SK-N-SH treated with all-trans-retinoic acid at 6 μM for 48 hours (cell line): ENCODE measurements around the gene XPO6.

Source experiments
- ATAC-seq: fragments of 200-7000 bp; cut with Tn5 transposase; 3 replicates; pipeline ENCODE4 v1.9.1; 2020; ENCODE audit warnings: mild to moderate bottlenecking, moderate library complexity
- ARNTL ChIP-seq: fragments of 450-650 bp; formaldehyde crosslinking; IDR thresholded peaks from 2 replicates; pipeline ENCODE4 v1.5.0; 2020; ENCODE audit warnings: low read depth, mild to moderate bottlenecking, moderate library complexity, borderline replicate concordance
- BACH2 ChIP-seq: fragments of 250-450 bp; sonication (Bioruptor Pico); IDR thresholded peaks from 2 replicates; pipeline ENCODE4 v1.9.0; 2021; ENCODE audit warnings: mild to moderate bottlenecking, borderline replicate concordance
- CSDC2 ChIP-seq: fragments of 250-450 bp; sonication (Bioruptor Pico); IDR thresholded peaks from 2 replicates; pipeline ENCODE4 v1.5.0; 2020; ENCODE audit warnings: mild to moderate bottlenecking, moderate library complexity
- CSRNP3 ChIP-seq: fragments of 250-450 bp; sonication (Bioruptor Pico); IDR thresholded peaks from 2 replicates; pipeline ENCODE4 v1.5.1; 2021; ENCODE audit warnings: mild to moderate bottlenecking, moderate library complexity
- ESRRG ChIP-seq: fragments of 250-450 bp; sonication (Bioruptor Pico); IDR thresholded peaks from 2 replicates; pipeline ENCODE4 v1.6.1; 2021; ENCODE audit warnings: mild to moderate bottlenecking
- GLIS3 ChIP-seq: fragments of 250-450 bp; sonication (Bioruptor Pico); IDR thresholded peaks from 2 replicates; pipeline ENCODE4 v1.5.0; 2020; ENCODE audit warnings: mild to moderate bottlenecking, moderate library complexity
- ISL1 ChIP-seq: fragments of 250-450 bp; sonication (Bioruptor Pico); IDR thresholded peaks from 2 replicates; pipeline ENCODE4 v2.1.2; 2022; ENCODE audit warnings: mild to moderate bottlenecking, moderate library complexity
- PPARA ChIP-seq: fragments of 250-450 bp; sonication (Bioruptor Pico); IDR thresholded peaks from 2 replicates; pipeline ENCODE4 v1.5.0; 2020; ENCODE audit warnings: mild to moderate bottlenecking, borderline replicate concordance
- RARB ChIP-seq: fragments of 250-450 bp; sonication (Bioruptor Pico); IDR thresholded peaks from 2 replicates; pipeline ENCODE4 v1.8.0; 2021; ENCODE audit warnings: mild to moderate bottlenecking, moderate library complexity
- SNAI2 ChIP-seq: fragments of 250-450 bp; sonication (Bioruptor Pico); IDR thresholded peaks from 2 replicates; pipeline ENCODE4 v1.5.0; 2020; ENCODE audit warnings: mild to moderate bottlenecking, moderate library complexity
- TCF4 ChIP-seq: fragments of 250-450 bp; sonication (Bioruptor Pico); IDR thresholded peaks from 2 replicates; pipeline ENCODE4 v1.8.0; 2021; ENCODE audit warnings: mild to moderate bottlenecking, moderate library complexity, borderline replicate concordance
- TOX ChIP-seq: fragments of 250-450 bp; sonication (Bioruptor Pico); IDR thresholded peaks from 2 replicates; pipeline ENCODE4 v1.8.0; 2021; ENCODE audit warnings: mild to moderate bottlenecking, moderate library complexity, borderline replicate concordance
- TSHZ2 ChIP-seq: fragments of 250-450 bp; sonication (Bioruptor Pico); IDR thresholded peaks from 2 replicates; pipeline ENCODE4 v1.5.0; 2020; ENCODE audit warnings: mild to moderate bottlenecking, moderate library complexity
- ZC3H10 ChIP-seq: fragments of 250-450 bp; sonication (Bioruptor Pico); IDR thresholded peaks from 2 replicates; pipeline ENCODE4 v1.5.1; 2021; ENCODE audit warnings: mild to moderate bottlenecking, moderate library complexity
- ZFP3 ChIP-seq: fragments of 250-450 bp; sonication (Bioruptor Pico); IDR thresholded peaks from 2 replicates; pipeline ENCODE4 v1.5.0; 2020; ENCODE audit warnings: mild to moderate bottlenecking, moderate library complexity
- ZFP30 ChIP-seq: fragments of 450-650 bp; formaldehyde crosslinking; IDR thresholded peaks from 2 replicates; pipeline ENCODE4 v1.5.0; 2022; ENCODE audit warnings: mild to moderate bottlenecking, moderate library complexity
- ZNF565 ChIP-seq: fragments of 450-650 bp; formaldehyde crosslinking; conservative IDR thresholded peaks from 2 replicates; pipeline ENCODE4 v1.5.0; 2020; ENCODE audit warnings: low read depth, mild to moderate bottlenecking, moderate library complexity
- ZNF70 ChIP-seq: fragments of 450-650 bp; formaldehyde crosslinking; IDR thresholded peaks from 2 replicates; pipeline ENCODE4 v1.5.0; 2020; ENCODE audit warnings: mild to moderate bottlenecking, moderate library complexity
- ZNF8 ChIP-seq: fragments of 450-650 bp; formaldehyde crosslinking; IDR thresholded peaks from 2 replicates; pipeline ENCODE4 v1.5.0; 2020; ENCODE audit warnings: mild to moderate bottlenecking, moderate library complexity
- TF ChIP-seq, protein P1 (sequence below): fragments of 250-450 bp; sonication (Bioruptor Pico); IDR thresholded peaks from 2 replicates; pipeline ENCODE4 v1.8.0; 2021; ENCODE audit warnings: low read depth, mild to moderate bottlenecking, moderate library complexity, borderline replicate concordance
- TF ChIP-seq, protein P2 (sequence below): fragments of 250-450 bp; sonication (Bioruptor Pico); IDR thresholded peaks from 2 replicates; pipeline ENCODE4 v1.8.0; 2020; ENCODE audit warnings: mild to moderate bottlenecking, moderate library complexity, borderline replicate concordance

Gene XPO6

DNA sequence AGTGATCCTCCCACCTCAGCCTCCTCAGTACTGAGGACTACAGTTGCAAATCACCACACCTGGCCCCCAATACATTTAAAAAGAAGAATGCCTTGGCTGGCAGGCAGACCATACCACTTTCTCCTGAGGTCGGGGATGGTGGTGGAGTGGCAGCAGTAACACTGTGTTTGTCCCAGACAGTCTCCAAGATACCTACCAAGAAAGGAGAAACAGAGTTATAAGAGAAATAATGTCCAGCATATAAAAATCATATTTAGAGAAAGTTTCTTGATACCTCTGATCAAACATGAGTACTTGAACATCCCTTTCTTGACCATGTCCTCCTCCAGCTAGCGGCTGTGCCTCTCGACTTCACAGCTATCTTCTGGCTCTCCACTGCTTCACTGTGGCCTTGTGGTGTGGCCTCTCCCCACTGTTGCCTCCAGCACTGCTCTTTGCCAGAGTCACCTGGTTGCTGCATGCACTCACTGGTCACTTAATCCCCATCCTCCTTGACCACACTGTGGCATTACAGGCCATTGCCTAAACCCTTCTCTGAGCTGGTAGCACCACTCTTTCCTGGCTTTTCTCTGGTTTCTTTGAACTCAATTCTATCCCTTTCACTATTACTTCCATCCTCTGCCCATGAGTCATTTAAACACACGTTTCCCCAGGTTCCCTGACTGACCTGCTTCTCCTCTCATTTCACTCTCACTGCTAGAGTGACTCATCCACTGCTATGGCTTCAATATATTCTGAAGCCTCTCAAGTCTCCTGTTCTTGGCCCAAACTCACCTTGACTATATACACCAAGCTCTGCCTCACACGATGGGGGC is 45.2 kb downstream of the XPO6 start:
- ATAC-seq: peak; percentile 81

GRCh38 chr16:28165598-28165997 is 46.2 kb downstream of the XPO6 start:
- ATAC-seq: no peak
- TF ChIP-seq BACH2 (no peak), SNAI2 (CRISPR knock-in tag) (no peak), CSRNP3 (no peak), ISL1 (CRISPR knock-in tag) (no peak), ZNF70 (CRISPR knock-in tag) (no peak), GLIS3 (no peak), ESRRG (CRISPR knock-in tag) (no peak)
- TF ChIP-seq, protein P1, sequence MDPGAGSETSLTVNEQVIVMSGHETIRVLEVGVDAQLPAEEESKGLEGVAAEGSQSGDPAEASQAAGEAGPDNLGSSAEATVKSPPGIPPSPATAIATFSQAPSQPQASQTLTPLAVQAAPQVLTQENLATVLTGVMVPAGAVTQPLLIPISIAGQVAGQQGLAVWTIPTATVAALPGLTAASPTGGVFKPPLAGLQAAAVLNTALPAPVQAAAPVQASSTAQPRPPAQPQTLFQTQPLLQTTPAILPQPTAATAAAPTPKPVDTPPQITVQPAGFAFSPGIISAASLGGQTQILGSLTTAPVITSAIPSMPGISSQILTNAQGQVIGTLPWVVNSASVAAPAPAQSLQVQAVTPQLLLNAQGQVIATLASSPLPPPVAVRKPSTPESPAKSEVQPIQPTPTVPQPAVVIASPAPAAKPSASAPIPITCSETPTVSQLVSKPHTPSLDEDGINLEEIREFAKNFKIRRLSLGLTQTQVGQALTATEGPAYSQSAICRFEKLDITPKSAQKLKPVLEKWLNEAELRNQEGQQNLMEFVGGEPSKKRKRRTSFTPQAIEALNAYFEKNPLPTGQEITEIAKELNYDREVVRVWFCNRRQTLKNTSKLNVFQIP (CRISPR knock-in tag): no peak

More for the DNA sequence above, 45.2 kb downstream of the XPO6 start:
- TF ChIP-seq ZC3H10 (no peak), ZFP30 (CRISPR knock-in tag) (no peak), ZNF70 (CRISPR knock-in tag) (no peak), ARNTL (no peak), GLIS3 (no peak), CSDC2 (CRISPR knock-in tag) (no peak), CSRNP3 (no peak), TCF4 (CRISPR knock-in tag) (no peak), ZNF8 (CRISPR knock-in tag) (no peak), ESRRG (CRISPR knock-in tag) (no peak), ZNF565 (CRISPR knock-in tag) (no peak)
- TF ChIP-seq, protein P1 (CRISPR knock-in tag): no peak
- TF ChIP-seq, protein P2, sequence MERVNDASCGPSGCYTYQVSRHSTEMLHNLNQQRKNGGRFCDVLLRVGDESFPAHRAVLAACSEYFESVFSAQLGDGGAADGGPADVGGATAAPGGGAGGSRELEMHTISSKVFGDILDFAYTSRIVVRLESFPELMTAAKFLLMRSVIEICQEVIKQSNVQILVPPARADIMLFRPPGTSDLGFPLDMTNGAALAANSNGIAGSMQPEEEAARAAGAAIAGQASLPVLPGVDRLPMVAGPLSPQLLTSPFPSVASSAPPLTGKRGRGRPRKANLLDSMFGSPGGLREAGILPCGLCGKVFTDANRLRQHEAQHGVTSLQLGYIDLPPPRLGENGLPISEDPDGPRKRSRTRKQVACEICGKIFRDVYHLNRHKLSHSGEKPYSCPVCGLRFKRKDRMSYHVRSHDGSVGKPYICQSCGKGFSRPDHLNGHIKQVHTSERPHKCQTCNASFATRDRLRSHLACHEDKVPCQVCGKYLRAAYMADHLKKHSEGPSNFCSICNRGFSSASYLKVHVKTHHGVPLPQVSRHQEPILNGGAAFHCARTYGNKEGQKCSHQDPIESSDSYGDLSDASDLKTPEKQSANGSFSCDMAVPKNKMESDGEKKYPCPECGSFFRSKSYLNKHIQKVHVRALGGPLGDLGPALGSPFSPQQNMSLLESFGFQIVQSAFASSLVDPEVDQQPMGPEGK (CRISPR knock-in tag): no peak

- TF ChIP-seq ESRRG (CRISPR knock-in tag) (no peak), TOX (CRISPR knock-in tag) (no peak), ISL1 (CRISPR knock-in tag) (no peak), RARB (no peak), PPARA (CRISPR knock-in tag) (no peak), ZNF70 (CRISPR knock-in tag) (no peak), TSHZ2 (CRISPR knock-in tag) (no peak), ZFP3 (CRISPR knock-in tag) (no peak), ZC3H10 (no peak)
- TF ChIP-seq, protein P1 (CRISPR knock-in tag): no peak
- TF ChIP-seq, protein P2 (CRISPR knock-in tag): no peak
- ATAC-seq: no peak
Measured at GRCh38 chr16:28164140-28164539, 47.6 kb downstream of the XPO6 start.
